CD4-positive, alpha-beta T cell (primary cell): ENCODE data around the gene TMEM219. TPM values are rescaled to one million over a fixed set of nuclear protein-coding genes. Genes with fewer than 3 reads are reported as not detected.

Source experiments
- ATAC-seq: fragments of 200-7000 bp; cut with Tn5 transposase; one replicate; pipeline ENCODE4 v1.10.0; 2022; ENCODE audit warnings: mild to moderate bottlenecking; ENCODE audit not compliant: poor library complexity
- CTCF ChIA-PET: fragments of 350-600 bp; sonication (Branson Sonifier 250); formaldehyde crosslinking; loops from one replicate; lab custom pipeline; 2021; ENCODE audit warnings: antibody characterized with exemption, inconsistent platforms; lab: Charles Lee
- POLR2A ChIA-PET: fragments of 350-600 bp; sonication (Branson Sonifier 250); formaldehyde crosslinking; loops from one replicate; lab custom pipeline; 2021; ENCODE audit warnings: antibody characterized with exemption, inconsistent platforms; lab: Charles Lee
- DNase-seq, 14 experiments: peaks; one replicate each; pipeline ENCODE4 v3.0.0-alpha.2; 2013 to 2020; ENCODE audit warnings: mixed read lengths in 2 of 14
- H3K27ac ChIP-seq, 2 donors: one replicate each; pipeline versions ENCODE4 v1.5.1 to v1.7.0; 2013; ENCODE audit warnings: low read length in 2 of 2, low read depth in 1 of 2, mild to moderate bottlenecking in 1 of 2
- H3K27me3 ChIP-seq, 2 experiments: 1 replicate in 1 of 2; 2 replicates in 1 of 2; pipeline versions ENCODE4 v1.6.1 to v1.7.0; 2013; ENCODE audit warnings: low read length in 2 of 2, control low read depth in 1 of 2, mild to moderate bottlenecking in 1 of 2, moderate library complexity in 1 of 2; ENCODE audit not compliant: insufficient read depth in 2 of 2, control insufficient read depth in 1 of 2
- H3K36me3 ChIP-seq: one replicate; pipeline ENCODE4 v1.6.1; 2013; ENCODE audit warnings: low read length, control low read depth; ENCODE audit not compliant: insufficient read depth
- H3K4me1 ChIP-seq: one replicate; pipeline ENCODE4 v1.6.1; 2013; ENCODE audit warnings: low read length, control low read depth; ENCODE audit not compliant: insufficient read depth
- H3K4me3 ChIP-seq: one replicate; pipeline ENCODE4 v1.5.1; 2013; ENCODE audit warnings: mild to moderate bottlenecking, low read length, moderate library complexity
- H3K9me3 ChIP-seq, 2 experiments: 1 replicate in 1 of 2; 2 replicates in 1 of 2; pipeline versions ENCODE4 v1.6.1 to v1.7.0; 2013; ENCODE audit warnings: low read length in 2 of 2, mild to moderate bottlenecking in 2 of 2, control low read depth in 1 of 2, moderate library complexity in 1 of 2; ENCODE audit not compliant: control insufficient read depth in 1 of 2, insufficient read depth in 1 of 2
- H3K27ac Mint-ChIP-seq: one replicate; pipeline ENCODE4 v1.8.0; 2020; ENCODE audit warnings: mixed read lengths
- H3K27me3 Mint-ChIP-seq: one replicate; pipeline ENCODE4 v1.8.0; 2021; ENCODE audit warnings: mixed read lengths
- H3K36me3 Mint-ChIP-seq: one replicate; pipeline ENCODE4 v1.8.0; 2021; ENCODE audit warnings: low read depth, mixed read lengths
- H3K4me1 Mint-ChIP-seq: one replicate; pipeline ENCODE4 v1.8.0; 2021; ENCODE audit warnings: low read depth, mixed read lengths
- H3K4me3 Mint-ChIP-seq: one replicate; pipeline ENCODE4 v1.8.0; 2020; ENCODE audit warnings: mild to moderate bottlenecking, mixed read lengths
- H3K9me3 Mint-ChIP-seq: one replicate; pipeline ENCODE4 v1.8.0; 2020; ENCODE audit warnings: mixed read lengths
- intact Hi-C, 2 experiments: fragments of 100-400 bp; cut with DNase I in 1 of 2; cut with micrococcal nuclease in 1 of 2; formaldehyde crosslinking; loops; one replicate each; pipeline versions ENCODE4 v1.15.1 to v1.9.0; 2023 to 2025; cut with DNase I, micrococcal nuclease
- total RNA-seq, 174 experiments: library from RNA in 2 of 174; stranded (reverse) in 2 of 174; gene quantifications; one replicate each; pipeline ENCODE4 v1.2.3 and lab custom pipeline; 2021 to 2026
- TF ChIP-seq, protein P1 (sequence below): fragments of 200-600 bp; IDR thresholded peaks from one replicate; pipeline ENCODE4 v1.8.0; 2022; ENCODE audit warnings: antibody characterized with exemption, mild to moderate bottlenecking

Gene TMEM219
- total RNA-seq, 2 experiments from 2014 or later, result 56.9 to 63.3 TPM

DNA sequence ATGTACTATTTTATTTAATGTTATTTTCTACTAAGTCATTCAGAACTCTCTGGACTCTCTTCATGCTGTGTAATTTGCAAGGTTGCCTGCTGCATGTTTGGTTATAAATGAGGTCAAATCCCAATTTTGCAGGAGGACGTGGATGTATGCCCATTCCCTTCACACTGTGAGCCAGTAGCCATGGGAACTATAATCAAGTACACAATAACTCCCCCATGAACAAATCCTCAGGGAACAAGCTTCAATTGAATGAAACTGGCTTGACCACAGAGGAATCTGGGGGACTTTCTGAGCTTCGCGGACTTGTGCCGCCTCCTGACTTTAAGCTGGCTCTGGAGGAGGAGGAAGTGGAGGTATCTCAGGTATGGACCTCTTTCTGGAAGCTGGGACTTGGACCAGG is 21.2 kb upstream of the TMEM219 start:
- no peak overlapping the region for H3K27ac Mint-ChIP-seq
- Histone ChIP-seq H3K4me3 (no peak overlapping the region), H3K36me3 (no peaks in the 10 kb centered on the region), H3K27me3 (peaks cover 0 to 3% of the 10 kb centered on the region in 2 experiments), H3K27ac (no peak overlapping the region), H3K9me3 (peaks cover 0 to 4% of the 10 kb centered on the region in 2 experiments), H3K4me1 (no peaks in the 10 kb centered on the region)
- H3K9me3 Mint-ChIP-seq, result no peaks in the 10 kb centered on the region
- no peak for ATAC-seq
- TF ChIP-seq, protein P1, sequence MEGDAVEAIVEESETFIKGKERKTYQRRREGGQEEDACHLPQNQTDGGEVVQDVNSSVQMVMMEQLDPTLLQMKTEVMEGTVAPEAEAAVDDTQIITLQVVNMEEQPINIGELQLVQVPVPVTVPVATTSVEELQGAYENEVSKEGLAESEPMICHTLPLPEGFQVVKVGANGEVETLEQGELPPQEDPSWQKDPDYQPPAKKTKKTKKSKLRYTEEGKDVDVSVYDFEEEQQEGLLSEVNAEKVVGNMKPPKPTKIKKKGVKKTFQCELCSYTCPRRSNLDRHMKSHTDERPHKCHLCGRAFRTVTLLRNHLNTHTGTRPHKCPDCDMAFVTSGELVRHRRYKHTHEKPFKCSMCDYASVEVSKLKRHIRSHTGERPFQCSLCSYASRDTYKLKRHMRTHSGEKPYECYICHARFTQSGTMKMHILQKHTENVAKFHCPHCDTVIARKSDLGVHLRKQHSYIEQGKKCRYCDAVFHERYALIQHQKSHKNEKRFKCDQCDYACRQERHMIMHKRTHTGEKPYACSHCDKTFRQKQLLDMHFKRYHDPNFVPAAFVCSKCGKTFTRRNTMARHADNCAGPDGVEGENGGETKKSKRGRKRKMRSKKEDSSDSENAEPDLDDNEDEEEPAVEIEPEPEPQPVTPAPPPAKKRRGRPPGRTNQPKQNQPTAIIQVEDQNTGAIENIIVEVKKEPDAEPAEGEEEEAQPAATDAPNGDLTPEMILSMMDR, result no peak
- intact Hi-C loops, result no loop called here
- peaks cover 4% of the 10 kb centered on the region for H3K4me1 Mint-ChIP-seq
- CTCF ChIA-PET, result no interaction called here
- no peaks in the 10 kb centered on the region for H3K36me3 Mint-ChIP-seq
- POLR2A ChIA-PET, result no interaction called here
- no peak overlapping the region for H3K4me3 Mint-ChIP-seq
- peaks cover 4% of the 10 kb centered on the region for H3K27me3 Mint-ChIP-seq
- no peak for DNase-seq

DNA sequence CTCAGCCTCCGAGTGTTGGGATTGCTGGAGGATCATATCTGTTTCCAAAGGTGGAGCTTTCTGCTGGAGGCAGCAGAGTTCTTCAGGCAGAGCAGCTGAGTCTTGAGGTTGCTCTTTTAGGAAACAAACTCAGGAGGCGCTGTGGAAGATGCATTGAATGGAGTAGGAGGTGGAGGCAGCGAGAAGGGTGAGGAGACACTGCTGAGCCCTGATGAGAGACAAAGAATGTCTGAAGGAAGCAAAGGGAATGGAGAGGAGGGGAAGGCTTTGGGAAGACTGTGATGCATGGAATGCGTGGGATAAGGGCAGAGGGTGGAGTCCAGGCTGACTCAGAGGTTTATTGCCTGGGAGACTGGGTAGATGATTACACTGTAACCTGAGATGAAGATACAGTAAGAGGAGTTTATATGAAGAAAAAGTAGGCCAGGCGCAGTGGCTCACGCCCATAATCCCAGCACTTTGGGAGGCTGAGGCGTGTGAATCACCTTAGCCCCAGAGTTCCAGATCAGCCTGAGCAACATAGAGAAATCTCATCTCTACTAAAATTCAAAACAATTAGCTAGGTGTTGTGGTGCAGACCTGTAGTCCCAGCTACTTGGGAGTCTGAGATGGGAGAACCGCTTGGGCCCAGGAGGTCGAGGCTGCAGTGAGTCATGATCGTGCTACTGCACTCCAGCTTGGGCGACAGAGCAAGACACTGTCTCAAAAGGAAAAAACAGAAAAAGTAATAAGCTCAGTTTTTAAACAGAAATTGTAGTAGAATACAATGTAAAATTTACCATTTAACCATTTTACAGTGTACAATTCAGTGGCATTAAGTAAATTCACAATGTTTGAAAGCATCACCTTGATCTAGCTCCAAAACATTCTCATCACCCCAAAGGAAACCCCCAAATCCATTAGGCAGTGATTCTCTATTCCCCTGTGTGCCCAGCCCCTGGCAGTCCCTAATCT is 17.8 kb upstream of the TMEM219 start:
- TF ChIP-seq, protein P1, result no peak
- ChIA-PET POLR2A (no interaction called here), CTCF (interaction anchor here (0.6 to 1.3 kb wide), 3 partner anchors 17 to 396 kb away, joined by 3 read pairs; partner anchors contain the start of gene TMEM219)
- no peak for ATAC-seq
- no peak overlapping the region for H3K27ac ChIP-seq
- H3K27ac Mint-ChIP-seq, result no peak overlapping the region
- no peaks in the 10 kb centered on the region for H3K36me3 ChIP-seq
- no peak overlapping the region for H3K4me3 ChIP-seq
- no peaks in the 10 kb centered on the region for H3K36me3 Mint-ChIP-seq
- H3K27me3 ChIP-seq, result peaks cover 0 to 3% of the 10 kb centered on the region in 2 experiments
- H3K9me3 Mint-ChIP-seq, result no peaks in the 10 kb centered on the region
- no peaks in the 10 kb centered on the region for H3K4me1 ChIP-seq
- no peak overlapping the region for H3K4me3 Mint-ChIP-seq
- H3K4me1 Mint-ChIP-seq, result peaks cover 4% of the 10 kb centered on the region
- H3K27me3 Mint-ChIP-seq, result no peaks in the 10 kb centered on the region
- H3K9me3 ChIP-seq, result peaks cover 0 to 4% of the 10 kb centered on the region in 2 experiments
- intact Hi-C loops, result no loop called here
- no peak for DNase-seq

DNA sequence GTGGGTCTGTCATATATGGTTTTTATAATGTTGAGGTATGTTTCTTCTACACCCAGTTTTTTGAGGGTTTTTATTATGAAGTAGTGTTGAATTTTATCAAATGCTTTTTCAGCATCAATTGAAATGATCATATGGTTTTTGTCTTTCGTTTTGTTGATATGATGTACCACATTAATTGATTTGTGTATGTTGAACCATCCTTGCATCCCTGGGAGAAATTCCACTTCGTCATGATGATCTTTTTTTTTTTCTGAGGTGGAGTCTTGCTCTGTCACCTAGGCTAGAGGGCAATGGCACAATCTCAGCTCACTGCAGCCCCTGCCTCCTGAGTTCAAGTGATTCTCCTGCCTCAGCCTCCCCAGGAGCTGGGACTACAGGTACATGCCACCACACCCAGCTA is 14.0 kb upstream of the TMEM219 start:
- ChIA-PET CTCF (interaction anchor here (1.1 kb wide), 1 partner anchor 14 kb away, joined by 3 read pairs; the partner anchor contains the start of gene TMEM219), POLR2A (no interaction called here)
- H3K4me3 ChIP-seq, result no peak overlapping the region
- Mint-ChIP-seq H3K36me3 (no peaks in the 10 kb centered on the region), H3K27me3 (no peaks in the 10 kb centered on the region), H3K9me3 (peaks cover 2% of the 10 kb centered on the region), H3K4me1 (peaks cover under 1% of the 10 kb centered on the region), H3K4me3 (no peak overlapping the region), H3K27ac (no peak overlapping the region)
- H3K4me1 ChIP-seq, result no peaks in the 10 kb centered on the region
- H3K27ac ChIP-seq, result no peak overlapping the region
- ATAC-seq, result no peak
- H3K27me3 ChIP-seq, result no peaks in the 10 kb centered on the region
- DNase-seq, result no peak
- H3K36me3 ChIP-seq, result no peaks in the 10 kb centered on the region
- TF ChIP-seq, protein P1, result no peak
- intact Hi-C loops, result no loop called here
- peaks cover 0 to 5% of the 10 kb centered on the region in 2 experiments for H3K9me3 ChIP-seq
